Lung microvascular endothelial cell (primary cell): Measurements from ENCODE around the gene NARF. TPM values are rescaled to one million over a fixed set of nuclear protein-coding genes. Genes with fewer than 3 reads are reported as not detected.
A peak's percentile ranks its signal among the peaks of the same experiment; 100 is the strongest.
"Not testable (repeated sequence)": the region's sequence is repeated elsewhere in the genome, so short reads cannot be mapped to it uniquely, and the experiment has no call there.

ENCODE experiments used
- DNase-seq, 2 donors: peaks; one replicate each; pipeline versions ENCODE4 v3.0.0 to v3.0.0-alpha.2; 2010; ENCODE audit warnings: low read depth in 2 of 2
- total RNA-seq: library from RNA; depleted of rRNA; stranded (reverse); fragments of >200 nt; gene quantifications from 2 replicates; pipeline ENCODE4 v1.2.1, GENCODE V29; 2014

Gene NARF
- total RNA-seq, 1 donor from 2014 or later: 96.2 TPM

DNA sequence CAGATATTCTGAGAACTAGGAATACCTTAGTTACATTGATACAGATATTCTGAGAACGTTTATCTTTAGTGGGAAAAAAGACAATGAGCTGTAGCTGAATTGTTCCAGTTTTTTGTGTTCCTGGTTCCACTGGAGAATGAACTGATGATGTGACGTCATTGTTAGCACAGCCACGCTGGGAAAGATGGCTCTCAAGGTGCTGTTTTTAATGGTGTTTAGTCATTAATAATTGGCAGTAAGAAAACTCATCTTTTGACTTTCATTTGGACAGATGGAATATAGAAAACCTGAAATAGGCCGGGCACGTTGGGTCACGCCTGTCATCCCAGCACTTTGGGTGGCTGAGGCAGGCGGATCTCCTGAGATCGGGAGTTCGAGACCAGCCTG lies 71.4 kb downstream of the NARF start:
- DNase-seq: no peak

DNA sequence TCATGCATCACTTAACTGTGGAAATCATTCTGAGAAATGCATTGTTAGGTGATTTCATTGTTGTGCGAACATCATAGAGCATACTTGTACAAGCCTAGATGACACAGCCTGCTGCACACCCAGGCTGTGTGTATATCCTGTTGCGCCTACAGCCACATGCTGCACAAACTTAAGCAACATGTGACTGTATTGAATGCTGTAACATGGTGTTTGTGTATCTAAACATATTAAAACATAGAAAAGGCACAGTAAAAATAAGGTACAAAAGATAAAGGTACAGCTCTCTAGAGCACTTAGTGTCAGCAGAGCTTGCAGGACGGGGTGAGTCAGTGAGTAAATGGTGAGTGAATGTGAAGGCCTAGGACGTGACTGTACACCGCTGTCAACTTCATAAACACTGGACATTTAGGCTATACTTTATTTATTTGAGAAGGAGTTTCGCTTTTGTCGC lies 72.9 kb downstream of the NARF start:
- peak; percentile 66 to 88 for DNase-seq

DNA sequence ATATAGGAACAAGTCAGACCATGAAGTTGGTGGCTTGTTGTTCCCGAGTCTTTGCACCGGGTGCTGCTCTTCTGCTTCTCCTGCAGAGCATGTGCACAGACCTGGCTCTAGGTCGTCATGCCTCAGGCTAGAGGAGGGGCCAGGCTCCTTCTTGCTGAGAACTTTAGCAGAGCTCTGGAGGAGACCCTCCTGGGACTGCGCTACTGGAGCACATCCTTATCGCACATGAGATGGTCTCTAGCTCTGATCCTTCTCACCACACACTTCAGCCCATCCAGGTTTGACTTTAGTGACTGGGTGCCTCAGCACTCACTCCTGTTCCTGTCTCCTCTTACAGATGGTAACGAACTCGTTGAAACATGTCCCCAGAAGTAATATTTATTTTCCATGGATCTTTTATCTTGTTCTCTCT lies 75.9 kb downstream of the NARF start:
- no peak for DNase-seq

DNA sequence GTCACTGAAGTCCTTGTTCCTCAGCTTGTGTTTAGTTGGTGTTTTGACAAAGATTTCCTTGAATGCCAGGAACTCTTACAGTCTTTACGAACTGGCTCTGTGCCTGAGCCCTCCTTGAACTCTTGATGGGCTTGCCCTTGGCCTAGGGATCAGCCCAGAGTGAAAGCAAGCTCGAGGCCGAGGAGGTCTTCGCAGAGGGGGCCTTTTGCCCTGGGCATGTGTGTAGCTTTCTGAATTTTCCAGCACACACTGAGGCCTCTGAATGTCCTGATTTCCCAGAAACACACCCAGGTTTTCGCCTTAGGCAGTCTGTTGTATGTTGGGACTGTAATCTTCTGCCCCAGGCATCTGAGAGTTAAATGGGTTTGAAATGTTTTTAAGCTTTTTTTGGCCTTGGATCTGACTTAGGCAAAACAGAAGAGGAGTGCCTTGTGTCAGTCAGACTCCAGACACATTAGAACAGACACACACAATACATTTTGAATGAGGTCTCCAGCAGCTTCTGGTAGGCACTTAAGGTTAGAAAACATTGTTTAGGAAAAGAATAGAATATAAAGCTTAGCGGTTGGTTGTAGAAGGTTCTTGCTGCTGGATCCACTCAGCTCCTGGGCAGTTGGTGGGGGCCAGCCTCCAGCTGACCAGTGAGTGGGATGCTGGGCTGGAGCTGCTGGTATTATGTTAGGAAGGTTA lies 78.1 kb downstream of the NARF start:
- DNase-seq: peak; percentile 43 to 51

DNA sequence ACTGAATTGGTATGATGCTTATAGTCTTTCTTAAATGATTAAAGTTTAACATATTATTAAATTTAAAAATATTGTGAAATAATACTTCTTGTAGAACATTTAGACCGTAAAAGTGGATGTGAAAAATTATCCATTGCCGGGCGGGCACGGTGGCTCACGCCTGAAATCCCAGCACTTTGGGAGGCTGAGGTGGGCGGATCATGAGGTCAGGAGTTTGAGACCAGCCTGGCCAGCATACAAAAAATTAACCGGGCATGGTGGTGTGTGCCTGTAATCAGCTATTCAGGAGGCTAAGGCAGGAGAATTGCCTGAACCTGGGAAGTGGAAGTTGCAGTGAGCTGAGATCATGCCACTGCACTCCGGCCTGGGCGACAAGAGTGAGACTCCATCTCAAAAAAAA lies 78.7 kb downstream of the NARF start:
- DNase-seq: not testable (repeated sequence)

DNA sequence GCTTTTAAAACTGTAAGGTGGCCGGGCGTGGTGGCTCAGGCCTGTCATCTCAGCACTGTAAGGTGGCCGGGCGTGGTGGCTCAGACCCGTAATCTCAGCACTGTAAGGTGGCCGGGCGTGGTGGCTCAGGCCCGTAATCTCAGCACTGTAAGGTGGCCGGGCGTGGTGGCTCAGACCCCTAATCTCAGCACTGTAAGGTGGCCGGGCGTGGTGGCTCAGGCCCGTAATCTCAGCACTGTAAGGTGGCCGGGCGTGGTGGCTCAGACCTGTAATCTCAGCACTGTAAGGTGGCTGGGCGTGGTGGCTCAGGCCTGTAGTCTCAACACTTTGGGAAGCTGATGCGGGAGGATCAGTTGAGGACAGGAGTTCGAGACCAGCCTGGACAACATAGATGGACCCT lies 80.5 kb downstream of the NARF start:
- DNase-seq: not testable (repeated sequence)

Other genes starting within 250 kb of the NARF start
- gene CCDC57, start 245.9 kb upstream of the NARF start, total RNA-seq: 2.0 and 3.4 TPM in 2 replicates
- gene SLC16A3, start 229.7 kb upstream of the NARF start, total RNA-seq: 67.8 and 135 TPM in 2 replicates
- gene CSNK1D, start 185.0 kb upstream of the NARF start, total RNA-seq: 38.8 and 41.3 TPM in 2 replicates
- under 0.01 TPM in 1 of 2 replicates, not detected in the other for gene CD7, start 141.1 kb upstream of the NARF start, total RNA-seq
- gene SECTM1, start 125.0 kb upstream of the NARF start, total RNA-seq: 1.3 and 1.8 TPM in 2 replicates
- gene TEX19, start 99.5 kb upstream of the NARF start, total RNA-seq: not detected in 2 replicates
- not detected in 2 replicates for gene UTS2R, start 87.0 kb upstream of the NARF start, total RNA-seq
- 9.8 and 13.3 TPM in 2 replicates for gene HEXD, start 40.4 kb upstream of the NARF start, total RNA-seq
- gene OGFOD3, start 40.2 kb upstream of the NARF start, total RNA-seq: 13.9 and 19.8 TPM in 2 replicates
- 31.8 and 57.1 TPM in 2 replicates for gene CYBC1, start 8.0 kb upstream of the NARF start, total RNA-seq
- 15.0 and 24.8 TPM in 2 replicates for gene FOXK2, start 61.0 kb downstream of the NARF start, total RNA-seq
- 50.8 and 69.8 TPM in 2 replicates for gene WDR45B, start 189.7 kb downstream of the NARF start, total RNA-seq
- gene RAB40B, start 240.0 kb downstream of the NARF start, total RNA-seq: 2.6 and 3.2 TPM in 2 replicates